H9 (cell line): ENCODE data around the gene MOB1B. TPM values are rescaled to one million over a fixed set of nuclear protein-coding genes. Genes with fewer than 3 reads are reported as not detected.

Source experiments
- DNase-seq: peaks from one replicate; pipeline ENCODE4 v3.0.0-alpha.2; 2017
- H2AFZ ChIP-seq: one replicate; pipeline ENCODE4 v1.6.1; 2013; ENCODE audit warnings: mild to moderate bottlenecking, low read length, control low read depth, moderate library complexity
- H2AK5ac ChIP-seq: 2 replicates; pipeline ENCODE4 v1.6.1; 2013; ENCODE audit warnings: low read length, control low read depth, mixed read lengths; ENCODE audit not compliant: insufficient read length
- H2BK120ac ChIP-seq: one replicate; pipeline ENCODE4 v1.6.1; 2013; ENCODE audit warnings: low read depth, mild to moderate bottlenecking, low read length, control low read depth, inconsistent platforms; ENCODE audit not compliant: poor library complexity, severe bottlenecking
- H2BK12ac ChIP-seq: 2 replicates; pipeline ENCODE4 v1.6.1; 2013; ENCODE audit warnings: low read length, control low read depth, mixed read lengths, low read depth; ENCODE audit not compliant: insufficient read length
- H2BK15ac ChIP-seq: 2 replicates; pipeline ENCODE4 v1.6.1; 2013; ENCODE audit warnings: low read depth, low read length, control low read depth
- H2BK20ac ChIP-seq: one replicate; pipeline ENCODE4 v1.6.1; 2013; ENCODE audit warnings: low read depth, mild to moderate bottlenecking, low read length, control low read depth, inconsistent platforms; ENCODE audit not compliant: poor library complexity, severe bottlenecking
- H2BK5ac ChIP-seq: 2 replicates; pipeline ENCODE4 v1.6.1; 2013; ENCODE audit warnings: low read length, control low read depth, mixed read lengths; ENCODE audit not compliant: insufficient read length
- H3K14ac ChIP-seq: 2 replicates; pipeline ENCODE4 v1.6.1; 2013; ENCODE audit warnings: low read length, control low read depth; ENCODE audit not compliant: insufficient read depth
- H3K18ac ChIP-seq: 2 replicates; pipeline ENCODE4 v1.6.1; 2013; ENCODE audit warnings: low read depth, mild to moderate bottlenecking, mixed read lengths, low read length, control low read depth; ENCODE audit not compliant: insufficient read length
- H3K23ac ChIP-seq: 2 replicates; pipeline ENCODE4 v1.6.1; 2013; ENCODE audit warnings: low read length, control low read depth, mixed read lengths, low read depth; ENCODE audit not compliant: insufficient read length
- H3K23me2 ChIP-seq: 2 replicates; pipeline ENCODE4 v1.6.1; 2013; ENCODE audit warnings: low read depth, mild to moderate bottlenecking, mixed read lengths, low read length, control low read depth; ENCODE audit not compliant: insufficient read length, poor library complexity, severe bottlenecking
- H3K27ac ChIP-seq: 2 replicates; pipeline ENCODE4 v1.5.1; 2013; ENCODE audit warnings: low read length, control low read depth, mixed read lengths, low read depth; ENCODE audit not compliant: insufficient read length
- H3K27me3 ChIP-seq: 2 replicates; pipeline ENCODE4 v1.6.1; 2013; ENCODE audit warnings: low read length, control low read depth, inconsistent platforms; ENCODE audit not compliant: insufficient read depth
- H3K4ac ChIP-seq: 2 replicates; pipeline ENCODE4 v1.6.1; 2013; ENCODE audit warnings: low read depth, mild to moderate bottlenecking, control low read depth, inconsistent platforms, low read length, moderate library complexity
- H3K4me1 ChIP-seq: 2 replicates; pipeline ENCODE4 v1.6.1; 2013; ENCODE audit warnings: low read length, control low read depth, inconsistent platforms; ENCODE audit not compliant: insufficient read depth
- H3K4me2 ChIP-seq: 2 replicates; pipeline ENCODE4 v1.6.1; 2013; ENCODE audit warnings: low read length, control low read depth, mixed read lengths; ENCODE audit not compliant: insufficient read length, insufficient read depth
- H3K56ac ChIP-seq: 2 replicates; pipeline ENCODE4 v1.6.1; 2013; ENCODE audit warnings: low read depth, mild to moderate bottlenecking, mixed read lengths, low read length, control low read depth; ENCODE audit not compliant: insufficient read length
- H3K79me1 ChIP-seq: 2 replicates; pipeline ENCODE4 v1.6.1; 2013; ENCODE audit warnings: low read depth, mild to moderate bottlenecking, moderate library complexity, low read length, control low read depth, inconsistent platforms; ENCODE audit not compliant: insufficient read depth, poor library complexity, severe bottlenecking
- H3K79me2 ChIP-seq: 2 replicates; pipeline ENCODE4 v1.6.1; 2013; ENCODE audit warnings: low read length, control low read depth, inconsistent platforms; ENCODE audit not compliant: insufficient read depth
- H3K9ac ChIP-seq: 2 replicates; pipeline ENCODE4 v1.6.1; 2013; ENCODE audit warnings: low read length, control low read depth, mixed read lengths; ENCODE audit not compliant: insufficient read length; ENCODE audit errors: extremely low read depth
- H3K9me3 ChIP-seq: one replicate; pipeline ENCODE4 v1.6.1; 2013; ENCODE audit warnings: low read depth, low read length, inconsistent platforms; ENCODE audit not compliant: control insufficient read depth
- H3T11ph ChIP-seq: one replicate; pipeline ENCODE4 v1.6.1; 2013; ENCODE audit warnings: mild to moderate bottlenecking, low read length, control low read depth, inconsistent platforms
- H4K20me1 ChIP-seq: one replicate; pipeline ENCODE4 v1.6.1; 2013; ENCODE audit not compliant: control insufficient read depth, insufficient read length, insufficient read depth
- H4K5ac ChIP-seq: 2 replicates; pipeline ENCODE4 v1.6.1; 2013; ENCODE audit warnings: low read depth, mild to moderate bottlenecking, mixed read lengths, low read length, control low read depth; ENCODE audit not compliant: insufficient read length
- H4K8ac ChIP-seq: replicated peaks from 2 replicates; pipeline ENCODE4 v1.6.1; 2013; ENCODE audit warnings: low read length, control low read depth, mixed read lengths, low read depth; ENCODE audit not compliant: insufficient read length
- H4K91ac ChIP-seq: 2 replicates; pipeline ENCODE4 v1.6.1; 2013; ENCODE audit warnings: low read depth, mild to moderate bottlenecking, moderate library complexity, mixed read lengths, low read length, control low read depth; ENCODE audit not compliant: insufficient read length
- H3K27ac Mint-ChIP-seq, 3 experiments: 2 replicates in 2 of 3; 3 replicates in 1 of 3; pipeline ENCODE4 v1.8.0; 2020 to 2021; ENCODE audit warnings: mixed read lengths in 3 of 3, mild to moderate bottlenecking in 1 of 3, moderate library complexity in 1 of 3
- H3K27me3 Mint-ChIP-seq: 2 replicates; pipeline ENCODE4 v1.8.0; 2021; ENCODE audit warnings: low read depth, mild to moderate bottlenecking, moderate library complexity, mixed read lengths
- H3K36me3 Mint-ChIP-seq, 3 experiments: 2 replicates in 2 of 3; 3 replicates in 1 of 3; pipeline ENCODE4 v1.8.0; 2020 to 2021; ENCODE audit warnings: low read depth in 3 of 3, mixed read lengths in 3 of 3; ENCODE audit not compliant: insufficient read depth in 1 of 3
- H3K4me1 Mint-ChIP-seq, 2 experiments: 2 replicates each; pipeline ENCODE4 v1.8.0; 2020; ENCODE audit warnings: mixed read lengths in 2 of 2
- H3K4me3 Mint-ChIP-seq, 2 experiments: 2 replicates in 1 of 2; 3 replicates in 1 of 2; pipeline ENCODE4 v1.8.0; 2020 to 2021; ENCODE audit warnings: mild to moderate bottlenecking in 2 of 2, mixed read lengths in 2 of 2, moderate library complexity in 1 of 2
- H3K9me3 Mint-ChIP-seq, 2 experiments: 2 replicates in 1 of 2; 3 replicates in 1 of 2; pipeline ENCODE4 v1.8.0; 2020; ENCODE audit warnings: mild to moderate bottlenecking in 2 of 2, mixed read lengths in 2 of 2, moderate library complexity in 1 of 2
- CTCF ChIP-seq: fragments of 200-600 bp; sonication (generic); conservative IDR thresholded peaks from 3 replicates; pipeline ENCODE4 v1.8.0; 2021; ENCODE audit warnings: antibody characterized with exemption, mild to moderate bottlenecking
- WGBS: extraction: QIAGEN DNeasy Blood & Tissue Kit; methylation state at CpG from one replicate; pipeline ENCODE4 v1.1.7; 2013; ENCODE audit warnings: missing lambda C conversion rate, low lambda C conversion rate, mixed read lengths; ENCODE audit not compliant: insufficient read length; ENCODE audit errors: extremely low coverage; 5-methylcytosine and 5-hydroxymethylcytosine counted together
- total RNA-seq: library from RNA; stranded (reverse); gene quantifications from 2 replicates; pipeline ENCODE4 v1.2.1, GENCODE V29; 2021

The MOB1B gene
- total RNA-seq, 1 experiment from 2014 or later: 30.3 TPM

GRCh38 chr4:70984589-70984988 lies 82.4 kb downstream of the MOB1B start:
- no peak overlapping the region for H2AFZ ChIP-seq
- H2BK15ac ChIP-seq: no peak overlapping the region
- no peak overlapping the region for H3K23ac ChIP-seq
- Mint-ChIP-seq H3K27me3 (no peaks in the 10 kb centered on the region), H3K27ac (no peak overlapping the region), H3K9me3 (no peaks in the 10 kb centered on the region), H3K36me3 (no peaks in the 10 kb centered on the region), H3K4me3 (no peak overlapping the region), H3K4me1 (no peaks in the 10 kb centered on the region)
- H3K27ac ChIP-seq: no peak overlapping the region
- H3K14ac ChIP-seq: no peak overlapping the region
- no peak overlapping the region for H2BK120ac ChIP-seq
- no peaks in the 10 kb centered on the region for H3K23me2 ChIP-seq
- no peak overlapping the region for H3K56ac ChIP-seq
- no peak overlapping the region for H3K9ac ChIP-seq
- no CpG with 5 or more reads among the region's 1 CpG for WGBS
- H2AK5ac ChIP-seq: no peak overlapping the region
- DNase-seq: no peak
- H3K4me1 ChIP-seq: no peaks in the 10 kb centered on the region
- no peak overlapping the region for H2BK12ac ChIP-seq
- H3K79me1 ChIP-seq: no peaks in the 10 kb centered on the region
- no peak overlapping the region for H3T11ph ChIP-seq
- H3K4me2 ChIP-seq: no peak overlapping the region
- no peak overlapping the region for H4K91ac ChIP-seq
- no peaks in the 10 kb centered on the region for H3K79me2 ChIP-seq
- no peaks in the 10 kb centered on the region for H3K9me3 ChIP-seq
- H4K5ac ChIP-seq: no peak overlapping the region
- H4K20me1 ChIP-seq: no peaks in the 10 kb centered on the region
- no peak overlapping the region for H3K4ac ChIP-seq
- TF ChIP-seq CTCF: no peak
- no peaks in the 10 kb centered on the region for H3K27me3 ChIP-seq
- H3K18ac ChIP-seq: no peak overlapping the region
- no peak overlapping the region for H4K8ac ChIP-seq
- no peak overlapping the region for H2BK20ac ChIP-seq
- H2BK5ac ChIP-seq: no peak overlapping the region
